ENCODE results near the gene RELN.

GRCh38 chr7:103991406-103991805, 1.9 kb upstream of the RELN start:
- TF ChIP-seq CTCF (IDR thresholded peaks at IDR 0.05; ENCODE audit: low read depth, low read length) (no peak), POLR2A (IDR thresholded peaks at IDR 0.05; ENCODE audit: extremely low read depth, insufficient read length) (no peak)
- TF ChIP-seq, protein P1, sequence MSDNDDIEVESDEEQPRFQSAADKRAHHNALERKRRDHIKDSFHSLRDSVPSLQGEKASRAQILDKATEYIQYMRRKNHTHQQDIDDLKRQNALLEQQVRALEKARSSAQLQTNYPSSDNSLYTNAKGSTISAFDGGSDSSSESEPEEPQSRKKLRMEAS (IDR thresholded peaks at IDR 0.05; ENCODE audit: low read depth, low read length) = no peak
